ENCODE data around the gene NCK1.

NCK1 gene

DNA sequence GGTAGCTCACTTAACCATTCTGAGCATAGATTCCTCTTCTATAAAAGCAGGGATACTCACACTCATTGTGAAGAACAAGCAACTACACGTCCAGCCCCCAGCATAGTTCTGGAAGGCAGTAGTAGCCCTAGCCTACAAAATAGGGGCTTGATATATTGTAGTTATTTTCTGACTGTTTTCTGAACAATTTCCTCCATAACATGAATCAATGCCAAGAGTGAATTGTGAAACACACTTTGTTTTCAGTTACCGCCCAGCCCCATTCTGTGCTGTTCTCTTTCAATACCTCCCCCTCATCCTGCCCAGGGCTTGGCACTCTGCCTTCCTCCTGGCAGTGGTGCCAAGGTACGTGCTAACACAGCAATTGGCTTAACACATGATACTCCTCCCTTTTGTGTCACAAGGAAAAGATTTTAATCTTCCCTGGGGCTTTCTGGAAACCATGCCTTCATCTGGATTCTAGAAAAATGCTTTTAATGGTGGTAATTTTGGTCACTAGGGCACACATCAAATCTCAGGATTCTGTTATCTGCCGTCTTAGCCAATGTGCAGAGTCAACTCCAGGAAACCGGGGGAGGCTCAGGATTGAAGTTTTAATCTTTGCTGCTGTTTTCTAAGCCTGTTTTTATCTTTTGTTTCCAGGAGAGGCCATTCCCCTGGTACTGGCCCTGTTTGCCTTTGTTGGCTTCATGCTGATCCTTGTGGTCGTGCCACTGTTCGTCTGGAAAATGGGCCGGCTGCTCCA is 132.9 kb downstream of the NCK1 start:
- H3K4me3 ChIP-seq (ENCODE audit: low read length) = no peak overlapping the region
- no peaks in the 10 kb centered on the region for H3K36me3 ChIP-seq (ENCODE audit: insufficient read depth, low read depth, low read length)
- no peak overlapping the region for H3K27ac ChIP-seq (ENCODE audit: low read length)
- H3K9me3 ChIP-seq (ENCODE audit: insufficient read depth, low read depth, low read length) = no peaks in the 10 kb centered on the region
- no peak overlapping the region for H3K9ac ChIP-seq (ENCODE audit: low read depth, low read length)
- H3K4me1 ChIP-seq (ENCODE audit: insufficient read depth, low read length) = no peaks in the 10 kb centered on the region
- H3K27me3 ChIP-seq (ENCODE audit: insufficient read depth, low read length) = no peaks in the 10 kb centered on the region

DNA sequence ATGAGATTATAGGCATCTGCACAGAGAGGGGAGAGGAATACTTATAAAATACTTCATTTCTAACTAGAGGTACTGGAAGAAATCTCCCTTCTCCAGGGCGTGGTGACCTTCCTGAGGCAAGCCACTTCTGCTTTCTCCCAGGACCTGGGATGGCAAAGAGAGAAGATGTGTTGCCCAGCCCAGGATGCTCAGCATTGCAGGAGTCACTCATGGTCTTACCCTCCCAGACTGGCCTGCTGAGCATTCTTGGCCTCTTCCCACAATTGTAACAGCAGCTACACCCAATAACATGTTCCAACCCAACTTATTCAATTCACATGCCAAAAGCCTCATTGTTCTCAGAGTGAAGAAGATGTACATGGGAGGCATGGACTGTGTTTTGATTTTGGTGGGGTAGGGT is 133.6 kb downstream of the NCK1 start:
- no peaks in the 10 kb centered on the region for H3K36me3 ChIP-seq (ENCODE audit: insufficient read depth, low read depth, low read length)
- H3K27ac ChIP-seq (ENCODE audit: low read length) = no peak overlapping the region
- no peak overlapping the region for H3K9ac ChIP-seq (ENCODE audit: low read depth, low read length)
- H3K4me3 ChIP-seq (ENCODE audit: low read length) = no peak overlapping the region
- H3K4me1 ChIP-seq (ENCODE audit: insufficient read depth, low read length) = no peaks in the 10 kb centered on the region
- H3K9me3 ChIP-seq (ENCODE audit: insufficient read depth, low read depth, low read length) = no peaks in the 10 kb centered on the region
- H3K27me3 ChIP-seq (ENCODE audit: insufficient read depth, low read length) = no peaks in the 10 kb centered on the region

Measured in iPS-20b (cell line).